WTC11 (cell line): ENCODE measurements around the gene ZNF487.

Experiments
- ATF1 ChIP-seq: sonication (generic); formaldehyde crosslinking; IDR thresholded peaks from 2 replicates; pipeline ENCODE4 v1.8.1; 2023; ENCODE audit warnings: mild to moderate bottlenecking, moderate library complexity, missing genetic modification reagents
- CTCF ChIP-seq: fragments of 200-600 bp; IDR thresholded peaks from 2 replicates; pipeline ENCODE4 v1.8.0; 2022; ENCODE audit warnings: antibody characterized with exemption
- MAX ChIP-seq: sonication (generic); formaldehyde crosslinking; IDR thresholded peaks from 2 replicates; pipeline ENCODE4 v1.8.0; 2022; ENCODE audit warnings: mild to moderate bottlenecking, missing genetic modification reagents
- MXD4 ChIP-seq: fragments of 250-450 bp; sonication (Bioruptor Pico); IDR thresholded peaks from 2 replicates; pipeline ENCODE4 v1.8.0; 2021; ENCODE audit warnings: mild to moderate bottlenecking, moderate library complexity, borderline replicate concordance
- NFYB ChIP-seq: sonication (generic); formaldehyde crosslinking; conservative IDR thresholded peaks from 2 replicates; pipeline ENCODE4 v1.8.0; 2022; ENCODE audit warnings: low read depth, missing genetic modification reagents
- SMAD4 ChIP-seq: sonication (generic); formaldehyde crosslinking; IDR thresholded peaks from 2 replicates; pipeline ENCODE4 v1.8.0; 2022; ENCODE audit warnings: mild to moderate bottlenecking, missing genetic modification reagents
- TP53 ChIP-seq: sonication (generic); formaldehyde crosslinking; IDR thresholded peaks from 2 replicates; pipeline ENCODE4 v1.8.1; 2023; ENCODE audit warnings: mild to moderate bottlenecking, missing genetic modification reagents
- ZBTB43 ChIP-seq: sonication (generic); formaldehyde crosslinking; IDR thresholded peaks from 2 replicates; pipeline ENCODE4 v1.8.1; 2023; ENCODE audit warnings: mild to moderate bottlenecking, missing genetic modification reagents
- ZNF138 ChIP-seq: sonication (generic); formaldehyde crosslinking; conservative IDR thresholded peaks from 2 replicates; pipeline ENCODE4 v1.8.1; 2022; ENCODE audit warnings: mild to moderate bottlenecking, moderate library complexity, missing genetic modification reagents
- ZNF281 ChIP-seq: sonication (generic); formaldehyde crosslinking; IDR thresholded peaks from 2 replicates; pipeline ENCODE4 v1.8.0; 2023; ENCODE audit warnings: mild to moderate bottlenecking, missing genetic modification reagents
- ZNF671 ChIP-seq: fragments of 250-450 bp; sonication (Bioruptor Pico); IDR thresholded peaks from 2 replicates; pipeline ENCODE4 v1.8.0; 2021; ENCODE audit warnings: mild to moderate bottlenecking

- TF ChIP-seq ZNF281 (CRISPR knock-in tag) (no peak), CTCF (no peak), ZNF138 (CRISPR knock-in tag) (no peak), ZBTB43 (CRISPR knock-in tag) (no peak), ATF1 (no peak), TP53 (no peak), MAX (CRISPR knock-in tag) (no peak), MXD4 (CRISPR knock-in tag) (no peak), NFYB (CRISPR knock-in tag) (no peak), SMAD4 (CRISPR knock-in tag) (no peak), ZNF671 (no peak)
Measured at GRCh38 chr10:43417950-43418768, 18.8 kb upstream of the ZNF487 start.
